K562 (cell line): ENCODE data around the gene KLHL24. TPM values are rescaled to one million over a fixed set of nuclear protein-coding genes. Genes with fewer than 3 reads are reported as not detected.

Experiments used
- CBX5 ChIP-seq: IDR thresholded peaks from 2 replicates; pipeline ENCODE4 v1.6.1; 2014; ENCODE audit warnings: low read depth, borderline replicate concordance
- CEBPG ChIP-seq, 3 experiments: fragments of 200-800 bp in 1 of 3; sonication (Bioruptor generic) in 1 of 3; sonication (generic) in 1 of 3; formaldehyde crosslinking in 1 of 3; IDR thresholded peaks in 2 of 3; conservative IDR thresholded peaks in 1 of 3; 2 replicates each; pipeline versions ENCODE4 v1.6.1 to v1.8.0; 2016 to 2022; ENCODE audit warnings: missing compliant biosample characterization in 2 of 3, missing genetic modification characterization in 2 of 3, mild to moderate bottlenecking in 1 of 3, missing genetic modification reagents in 1 of 3
- E2F3 ChIP-seq: fragments of 250-450 bp; sonication (Bioruptor Pico); IDR thresholded peaks from 2 replicates; pipeline ENCODE4 v1.4.0; 2020; ENCODE audit warnings: mild to moderate bottlenecking
- EP300 ChIP-seq: IDR thresholded peaks from 2 replicates; pipeline ENCODE4 v1.6.1; 2012; ENCODE audit warnings: low read length, improper control_type of control experiment
- SMAD1 ChIP-seq: fragments of 150-350 bp; IDR thresholded peaks from 2 replicates; pipeline ENCODE4 v1.6.1; 2014; ENCODE audit warnings: low read length, low read depth; ENCODE audit not compliant: partially characterized antibody
- ZNF76 ChIP-seq: fragments of 250-450 bp; sonication (Bioruptor Pico); IDR thresholded peaks from 2 replicates; pipeline ENCODE4 v1.4.0; 2020; ENCODE audit warnings: mild to moderate bottlenecking, moderate library complexity, borderline replicate concordance
- polyA plus RNA-seq, 8 experiments: library from polyadenylated mRNA; depleted of rRNA in 4 of 8; stranded (reverse) in 5 of 8; unstranded in 3 of 8; fragments of >200 nt; fragmentation: Nextera tagmentation in 2 of 8; fragmentation: Illumina TruSeq in 1 of 8; extraction: Ambion mirVana in 2 of 8; extraction: Trizol in 1 of 8; gene quantifications; 2 replicates each; pipeline versions ENCODE4 v1.2.1 to v1.2.3, GENCODE V29; 2011 to 2014; ENCODE audit warnings: inconsistent platforms in 1 of 8, missing spikeins in 1 of 8
- total RNA-seq, 7 experiments: library from RNA; depleted of rRNA in 6 of 7; stranded (reverse); fragments of >200 nt in 6 of 7; fragmentation: Illumina TruSeq in 2 of 7; extraction: Trizol in 2 of 7; gene quantifications; 2 replicates each; pipeline versions ENCODE4 v1.2.1 to v1.2.3, GENCODE V29; 2011 to 2021; ENCODE audit warnings: low replicate concordance in 1 of 7
- TF ChIP-seq, protein P1 (sequence below): sonication (generic); formaldehyde crosslinking; IDR thresholded peaks from 2 replicates; pipeline ENCODE4 v1.8.0; 2023; ENCODE audit warnings: mild to moderate bottlenecking, missing genetic modification reagents
- TF ChIP-seq, protein P2 (sequence below): fragments of 450-650 bp; IDR thresholded peaks from 2 replicates; pipeline ENCODE4 v1.7.1; 2018; ENCODE audit warnings: mild to moderate bottlenecking, low read depth; ENCODE audit not compliant: partially characterized antibody

KLHL24 gene
- total and polyA plus RNA-seq, 9 of the 15 experiments (the other 6 are each of a cell fraction or from before 2014, with no cell fraction given): 3.3 to 21.2 (median 14.2) TPM

DNA sequence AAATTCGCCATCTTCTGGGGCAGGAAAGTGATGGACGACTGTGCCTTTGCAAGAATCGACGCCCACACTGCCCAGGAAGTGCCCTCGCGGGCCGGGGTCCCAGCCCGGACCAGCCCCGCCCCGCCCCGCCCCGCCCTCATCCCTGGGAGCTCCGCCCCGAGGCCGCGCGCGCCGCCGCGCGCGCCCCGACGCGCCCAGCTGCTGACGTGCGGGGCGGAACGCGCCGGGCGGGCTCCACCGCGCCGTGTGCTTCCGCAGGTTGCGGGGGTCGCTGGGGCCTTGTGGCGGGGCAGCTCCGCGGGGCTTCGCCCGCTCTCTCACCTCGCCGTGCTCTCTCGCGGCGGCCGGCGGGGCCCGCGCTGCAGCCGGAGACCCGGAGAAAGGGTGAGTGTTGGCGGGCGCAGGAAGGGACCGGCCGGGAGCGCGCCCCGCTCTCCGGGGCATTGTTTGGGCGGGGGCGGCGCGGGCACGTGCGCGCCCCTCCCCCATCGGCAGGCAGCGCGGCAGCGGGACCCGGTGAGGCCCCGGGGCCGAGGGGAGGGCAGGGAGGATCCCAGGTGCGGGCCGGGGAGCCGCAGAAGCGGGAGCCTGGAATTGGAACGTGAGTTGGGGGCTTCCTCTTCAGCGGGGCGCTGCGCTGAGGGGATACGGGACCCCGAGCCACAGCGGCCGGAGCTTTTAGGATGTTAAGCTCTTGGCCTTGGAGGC is 62.3 kb downstream of the KLHL24 start, which contains the start of gene YEATS2 (continued):
- TF ChIP-seq CEBPG (CRISPR knock-in tag; IDR thresholded peaks at IDR 0.05) (no peak), CEBPG (tag; conservative IDR thresholded peaks at IDR 0.05 in 1 of 2, IDR thresholded peaks at IDR 0.05 in 1 of 2) (no peak), CBX5 (no peak), EP300 (no peak), SMAD1 (peak; percentile 23), E2F3 (CRISPR knock-in tag) (0 out of 2 replicates have a peak, but pooled peaks have one; percentile 31), ZNF76 (CRISPR knock-in tag) (0 out of 2 replicates have a peak, but pooled peaks have one; percentile 15)
- TF ChIP-seq, protein P1, sequence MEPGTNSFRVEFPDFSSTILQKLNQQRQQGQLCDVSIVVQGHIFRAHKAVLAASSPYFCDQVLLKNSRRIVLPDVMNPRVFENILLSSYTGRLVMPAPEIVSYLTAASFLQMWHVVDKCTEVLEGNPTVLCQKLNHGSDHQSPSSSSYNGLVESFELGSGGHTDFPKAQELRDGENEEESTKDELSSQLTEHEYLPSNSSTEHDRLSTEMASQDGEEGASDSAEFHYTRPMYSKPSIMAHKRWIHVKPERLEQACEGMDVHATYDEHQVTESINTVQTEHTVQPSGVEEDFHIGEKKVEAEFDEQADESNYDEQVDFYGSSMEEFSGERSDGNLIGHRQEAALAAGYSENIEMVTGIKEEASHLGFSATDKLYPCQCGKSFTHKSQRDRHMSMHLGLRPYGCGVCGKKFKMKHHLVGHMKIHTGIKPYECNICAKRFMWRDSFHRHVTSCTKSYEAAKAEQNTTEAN (CRISPR knock-in tag): 0 out of 2 replicates have a peak, but pooled peaks have one; percentile 31
- TF ChIP-seq, protein P2, sequence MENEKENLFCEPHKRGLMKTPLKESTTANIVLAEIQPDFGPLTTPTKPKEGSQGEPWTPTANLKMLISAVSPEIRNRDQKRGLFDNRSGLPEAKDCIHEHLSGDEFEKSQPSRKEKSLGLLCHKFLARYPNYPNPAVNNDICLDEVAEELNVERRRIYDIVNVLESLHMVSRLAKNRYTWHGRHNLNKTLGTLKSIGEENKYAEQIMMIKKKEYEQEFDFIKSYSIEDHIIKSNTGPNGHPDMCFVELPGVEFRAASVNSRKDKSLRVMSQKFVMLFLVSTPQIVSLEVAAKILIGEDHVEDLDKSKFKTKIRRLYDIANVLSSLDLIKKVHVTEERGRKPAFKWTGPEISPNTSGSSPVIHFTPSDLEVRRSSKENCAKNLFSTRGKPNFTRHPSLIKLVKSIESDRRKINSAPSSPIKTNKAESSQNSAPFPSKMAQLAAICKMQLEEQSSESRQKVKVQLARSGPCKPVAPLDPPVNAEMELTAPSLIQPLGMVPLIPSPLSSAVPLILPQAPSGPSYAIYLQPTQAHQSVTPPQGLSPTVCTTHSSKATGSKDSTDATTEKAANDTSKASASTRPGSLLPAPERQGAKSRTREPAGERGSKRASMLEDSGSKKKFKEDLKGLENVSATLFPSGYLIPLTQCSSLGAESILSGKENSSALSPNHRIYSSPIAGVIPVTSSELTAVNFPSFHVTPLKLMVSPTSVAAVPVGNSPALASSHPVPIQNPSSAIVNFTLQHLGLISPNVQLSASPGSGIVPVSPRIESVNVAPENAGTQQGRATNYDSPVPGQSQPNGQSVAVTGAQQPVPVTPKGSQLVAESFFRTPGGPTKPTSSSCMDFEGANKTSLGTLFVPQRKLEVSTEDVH: no peak
